ENCODE results near the gene UPF3A. TPM values are rescaled to one million over a fixed set of nuclear protein-coding genes. Genes with fewer than 3 reads are reported as not detected.
A peak's percentile ranks its signal among the peaks of the same experiment; 100 is the strongest.

Gene UPF3A
- polyA plus RNA-seq, 1 experiment, result 43.9 TPM

GRCh38 chr13:114315074-114315785 is 33.8 kb downstream of the UPF3A start:
- no peak for TF ChIP-seq CTCF (IDR thresholded peaks at IDR 0.05; ENCODE audit: insufficient read depth, low read depth, low read length)
- CTCF ChIA-PET, result no interaction called here
- POLR2A ChIA-PET, result no interaction called here
- Histone ChIP-seq H3K4me3 (ENCODE audit: low read depth, low read length) (peak overlapping the region; percentile 68), H3K36me3 (ENCODE audit: control insufficient read depth, insufficient read depth, low read length) (no peaks in the 10 kb centered on the region; the same call in 1 of the 2 replicates), H3K27me3 (ENCODE audit: control insufficient read depth, insufficient read depth, low read length) (no peaks in the 10 kb centered on the region)
- DNase-seq (ENCODE audit: low read depth), result no peak

- TF ChIP-seq CTCF (IDR thresholded peaks at IDR 0.05; ENCODE audit: insufficient read depth, low read depth, low read length), result no peak
- Histone ChIP-seq H3K4me3 (ENCODE audit: low read depth, low read length) (no peak overlapping the region), H3K36me3 (ENCODE audit: control insufficient read depth, insufficient read depth, low read length) (peaks cover 4% of the 10 kb centered on the region), H3K27me3 (ENCODE audit: control insufficient read depth, insufficient read depth, low read length) (no peaks in the 10 kb centered on the region)
- DNase-seq (ENCODE audit: low read depth), result no peak
- ChIA-PET CTCF (interaction anchor here (1.1 to 1.7 kb wide), 2 partner anchors 21 to 61 kb away, joined by 3 to 6 read pairs; no protein-coding TSS in a partner anchor), POLR2A (no interaction called here)
Observed at GRCh38 chr13:114318624-114319023, 37.2 kb downstream of the UPF3A start.

- peak; percentile 86 for DNase-seq (ENCODE audit: low read depth)
- ChIA-PET CTCF (interaction anchor here (1.7 kb wide), 1 partner anchor 20 kb away, joined by 6 read pairs; no protein-coding TSS in a partner anchor), POLR2A (no interaction called here)
- H3K4me3 ChIP-seq (ENCODE audit: low read depth, low read length), result no peak overlapping the region
- no peak for TF ChIP-seq CTCF (IDR thresholded peaks at IDR 0.05; ENCODE audit: insufficient read depth, low read depth, low read length)
- H3K36me3 ChIP-seq (ENCODE audit: control insufficient read depth, insufficient read depth, low read length), result peaks cover 8% of the 10 kb centered on the region
- H3K27me3 ChIP-seq (ENCODE audit: control insufficient read depth, insufficient read depth, low read length), result no peaks in the 10 kb centered on the region
Observed at GRCh38 chr13:114319441-114319913, 38.1 kb downstream of the UPF3A start.

GRCh38 chr13:114320065-114320464 is 38.7 kb downstream of the UPF3A start:
- peaks cover 13% of the 10 kb centered on the region for H3K36me3 ChIP-seq (ENCODE audit: control insufficient read depth, insufficient read depth, low read length)
- H3K4me3 ChIP-seq (ENCODE audit: low read depth, low read length), result no peak overlapping the region
- no peak for DNase-seq (ENCODE audit: low read depth)
- POLR2A ChIA-PET, result no interaction called here
- no peak for TF ChIP-seq CTCF (IDR thresholded peaks at IDR 0.05; ENCODE audit: insufficient read depth, low read depth, low read length)
- no peaks in the 10 kb centered on the region for H3K27me3 ChIP-seq (ENCODE audit: control insufficient read depth, insufficient read depth, low read length)
- CTCF ChIA-PET, result interaction anchor here (1.6 to 1.7 kb wide), 2 partner anchors 9 to 19 kb away, joined by 3 to 6 read pairs; no protein-coding TSS in a partner anchor

GRCh38 chr13:114321256-114321655 is 39.9 kb downstream of the UPF3A start:
- H3K36me3 ChIP-seq (ENCODE audit: control insufficient read depth, insufficient read depth, low read length), result peaks cover 15% of the 10 kb centered on the region
- no peaks in the 10 kb centered on the region for H3K27me3 ChIP-seq (ENCODE audit: control insufficient read depth, insufficient read depth, low read length)
- no peak for DNase-seq (ENCODE audit: low read depth)
- ChIA-PET CTCF (interaction anchor here (1.6 kb wide), 1 partner anchor 10 kb away, joined by 3 read pairs; no protein-coding TSS in a partner anchor), POLR2A (no interaction called here)
- H3K4me3 ChIP-seq (ENCODE audit: low read depth, low read length), result no peak overlapping the region
- no peak for TF ChIP-seq CTCF (IDR thresholded peaks at IDR 0.05; ENCODE audit: insufficient read depth, low read depth, low read length)

Measured in BJ (cell line).